IPS-11a (cell line): ENCODE data around the gene HHAT.

Source experiments
- H3K4me3 ChIP-seq: one replicate; pipeline ENCODE4 v1.5.1; 2013; ENCODE audit warnings: low read depth, low read length, control low read depth

The HHAT gene

GRCh38 chr1:210698661-210699060 is 370.0 kb downstream of the HHAT start:
- no peak overlapping the region for H3K4me3 ChIP-seq

DNA sequence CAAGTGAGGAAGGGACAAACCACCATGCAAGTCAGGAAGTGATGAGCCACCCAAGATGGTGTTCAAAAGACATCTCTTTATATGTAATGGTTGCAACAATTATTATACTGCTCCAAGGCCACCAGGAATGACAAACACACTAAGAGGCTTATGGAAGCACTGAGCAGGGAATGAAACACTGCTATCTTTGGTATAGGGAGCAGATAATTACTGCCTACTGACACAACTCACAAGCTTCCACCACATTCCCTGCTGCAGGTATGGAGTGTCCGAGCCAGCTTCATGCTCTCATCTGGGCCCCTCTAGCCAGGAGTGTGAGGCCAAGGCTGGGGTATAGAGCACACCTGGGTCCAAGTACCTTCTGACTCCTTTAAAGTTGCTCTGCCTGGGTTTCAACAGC is 371.4 kb downstream of the HHAT start:
- H3K4me3 ChIP-seq = no peak overlapping the region

- no peak overlapping the region for H3K4me3 ChIP-seq
These were observed 371.8 kb downstream of the HHAT start for GRCh38 chr1:210700511-210700910.

GRCh38 chr1:210702506-210702905 is 373.8 kb downstream of the HHAT start:
- H3K4me3 ChIP-seq = no peak overlapping the region

DNA sequence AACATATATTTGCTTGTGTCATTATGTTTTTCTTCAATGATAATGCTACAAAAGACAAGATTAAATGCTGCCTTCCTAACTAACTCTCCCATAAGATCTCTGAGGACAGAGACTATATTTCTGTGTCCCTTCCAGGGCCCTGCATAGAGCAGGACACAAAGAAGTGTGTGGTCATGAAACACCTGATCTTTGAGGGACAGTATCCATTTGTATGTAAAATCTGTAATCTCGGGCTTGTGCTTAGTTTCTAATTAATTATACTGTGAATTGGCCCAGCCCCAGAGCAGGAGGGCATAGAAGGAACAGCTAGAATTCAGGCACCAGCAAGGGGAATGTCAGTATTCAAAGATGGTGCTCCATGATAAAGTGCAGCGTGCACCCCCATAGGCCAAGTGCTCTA is 374.9 kb downstream of the HHAT start:
- H3K4me3 ChIP-seq = no peak overlapping the region

DNA sequence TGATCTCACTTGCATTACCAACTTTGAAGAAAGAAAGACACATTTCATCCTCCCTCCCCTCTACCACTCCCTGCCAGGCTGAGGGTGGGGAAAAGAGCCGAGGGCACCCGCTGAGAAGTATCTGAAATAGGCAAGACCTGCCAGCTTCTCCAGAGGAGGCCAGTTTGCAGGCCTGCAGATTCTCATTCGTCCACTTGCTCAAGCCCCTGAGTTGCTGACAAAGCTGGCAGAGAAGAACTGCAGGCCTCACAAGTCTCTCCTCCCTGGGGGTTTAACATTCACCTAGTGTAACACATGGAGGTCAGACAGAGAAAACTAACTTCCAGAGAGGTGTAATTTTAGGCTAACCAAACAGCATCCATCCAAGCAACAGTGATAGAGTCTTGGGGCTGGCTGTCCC is 376.4 kb downstream of the HHAT start:
- H3K4me3 ChIP-seq = no peak overlapping the region

DNA sequence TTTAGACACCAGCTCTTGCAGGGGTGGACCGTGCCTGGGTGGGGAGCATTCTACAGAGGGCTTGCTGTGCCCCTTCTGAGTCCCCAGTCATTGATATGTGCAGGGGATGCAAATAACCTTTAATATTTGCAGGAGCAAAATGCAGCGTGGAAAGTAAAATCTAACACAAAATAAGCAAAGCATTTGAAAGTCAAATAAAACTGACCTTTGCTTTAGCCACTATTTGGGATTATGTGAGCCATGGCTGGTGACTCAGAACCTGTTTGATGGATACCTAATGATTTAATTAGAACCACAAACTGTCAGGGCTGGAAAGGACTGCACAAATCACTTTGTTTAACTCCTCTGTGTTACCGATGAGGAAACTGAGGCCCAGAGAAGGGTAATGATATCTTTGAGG is 377.5 kb downstream of the HHAT start:
- H3K4me3 ChIP-seq = no peak overlapping the region

GRCh38 chr1:210707300-210708240 is 378.9 kb downstream of the HHAT start:
- H3K4me3 ChIP-seq = no peak overlapping the region

GRCh38 chr1:210709701-210710100 is 381.0 kb downstream of the HHAT start:
- H3K4me3 ChIP-seq = no peak overlapping the region

GRCh38 chr1:210711825-210712612 is 383.3 kb downstream of the HHAT start:
- no peak overlapping the region for H3K4me3 ChIP-seq

- no peak overlapping the region for H3K4me3 ChIP-seq
These were observed 386.4 kb downstream of the HHAT start for GRCh38 chr1:210715072-210715471.

DNA sequence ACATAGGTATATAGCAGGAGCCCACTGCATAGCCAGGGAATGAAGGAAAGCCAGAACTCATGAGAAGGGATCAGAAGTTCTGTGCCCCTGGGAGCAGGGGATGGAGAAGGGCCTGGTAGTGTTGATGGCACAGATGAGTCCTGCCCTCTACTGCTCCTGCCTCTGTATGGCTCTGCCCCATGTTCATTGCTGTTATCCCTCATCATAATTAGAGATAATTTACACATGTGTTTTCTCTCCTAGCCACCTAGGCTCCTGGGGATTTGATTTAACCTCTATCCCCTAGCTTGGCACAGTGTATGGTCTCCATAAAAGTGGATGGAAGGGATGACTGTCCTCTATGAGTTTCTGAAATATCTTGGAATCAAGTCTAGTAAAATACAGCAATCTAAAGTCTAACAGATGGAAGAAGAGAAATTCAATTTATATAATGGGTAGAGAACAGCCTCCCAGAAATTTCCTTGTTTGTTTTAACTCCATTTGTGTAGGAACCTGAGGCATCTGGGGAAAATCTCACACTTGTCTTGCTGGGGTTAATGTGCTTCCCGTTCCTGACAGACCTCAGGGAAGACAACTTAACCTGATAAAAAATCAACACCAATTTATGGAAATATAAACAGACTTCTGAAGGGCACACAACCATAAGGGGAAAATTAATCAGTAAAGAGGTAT is 393.8 kb downstream of the HHAT start:
- H3K4me3 ChIP-seq = no peak overlapping the region

- H3K4me3 ChIP-seq = no peak overlapping the region
These were observed 394.9 kb downstream of the HHAT start for GRCh38 chr1:210723646-210724045.

DNA sequence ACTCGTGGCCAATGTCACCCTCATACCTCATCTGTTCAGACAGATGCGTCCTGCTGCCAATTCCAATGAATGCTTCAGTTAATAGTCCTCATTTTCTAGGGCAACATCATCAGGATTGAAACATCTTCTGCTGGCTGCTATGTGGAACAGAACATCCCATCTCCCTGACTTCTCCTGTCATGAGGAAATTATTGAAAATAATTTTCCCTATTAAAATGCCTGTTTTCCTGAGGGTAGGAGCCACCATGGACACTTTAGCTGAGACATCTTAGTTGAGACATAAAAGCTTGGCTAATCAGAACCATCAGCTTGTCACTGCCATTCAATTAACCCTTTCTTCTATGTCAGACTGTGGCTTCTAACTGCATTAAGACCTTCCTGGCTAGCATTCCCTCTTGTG is 396.1 kb downstream of the HHAT start:
- no peak overlapping the region for H3K4me3 ChIP-seq
